ENCODE measurements around the gene CNTNAP2. TPM values are rescaled to one million over a fixed set of nuclear protein-coding genes. Genes with fewer than 3 reads are reported as not detected.

The CNTNAP2 gene
- total and polyA plus RNA-seq, 2 of the 8 experiments (the other 6 are each of a cell fraction or from before 2014, with no cell fraction given), result 27.9 to 71.0 TPM

DNA sequence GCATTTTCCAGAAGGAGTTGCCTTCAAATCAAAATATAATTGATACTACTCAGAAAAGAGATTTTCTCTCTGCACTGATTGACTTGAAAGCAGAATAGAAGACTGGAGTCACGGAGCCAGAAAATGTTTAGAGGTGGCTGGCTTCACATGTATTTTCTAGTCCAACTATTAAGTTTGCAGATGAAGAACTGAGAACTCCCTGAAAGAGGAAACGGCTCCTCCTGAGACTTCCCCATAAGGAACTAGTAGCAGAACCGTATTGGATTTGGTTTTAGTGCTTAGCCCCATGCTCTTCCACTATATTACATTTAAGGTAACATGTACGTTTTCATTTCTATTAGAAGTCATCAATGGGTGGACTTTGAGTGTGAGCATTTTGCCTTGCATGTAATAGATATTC lies 946.3 kb downstream of the CNTNAP2 start:
- H3K23me2 ChIP-seq (ENCODE audit: low read depth, low read length), result no peaks in the 10 kb centered on the region
- 87% methylated on average over 4 of the region's 4 CpGs; no CpG with 5 or more reads in 1 of the 2 experiments for WGBS, 2 experiments (ENCODE audit: extremely low coverage in 1 of 2, insufficient coverage in 1 of 2, insufficient read length in 1 of 2, insufficient replicate concordance in 2 of 2, low coverage in 1 of 2, low lambda C conversion rate in 2 of 2, missing lambda C conversion rate in 1 of 2)
- H3K27me3 ChIP-seq (replicated peaks in 1 of 4; ENCODE audit: control insufficient read depth in 3 of 4, extremely low read depth in 1 of 4, insufficient read depth in 3 of 4, low read length in 3 of 4), result no peaks in the 10 kb centered on the region
- H3K27ac ChIP-seq (ENCODE audit: low read depth, low read length), result no peak overlapping the region
- no peak overlapping the region for H2BK20ac ChIP-seq (ENCODE audit: low read length)
- H3K4me1 ChIP-seq (replicated peaks in 1 of 4; ENCODE audit: control insufficient read depth in 3 of 4, insufficient read depth in 4 of 4, low read length in 3 of 4), result no peaks in the 10 kb centered on the region
- TF ChIP-seq RBBP5 (IDR thresholded peaks at IDR 0.05; ENCODE audit: borderline replicate concordance, low read depth, low read length), result no peak
- no peak for TF ChIP-seq SIRT6 (IDR thresholded peaks at IDR 0.05; ENCODE audit: low read length)
- no peak for TF ChIP-seq SUZ12 (IDR thresholded peaks at IDR 0.05; ENCODE audit: low read length)
- no peak for TF ChIP-seq GTF2F1 (IDR thresholded peaks at IDR 0.05; ENCODE audit: borderline replicate concordance, low read depth, low read length)
- CTCF ChIA-PET (ENCODE audit: partially characterized antibody), result no interaction called here
- no peak overlapping the region for H3K14ac ChIP-seq (ENCODE audit: insufficient read length)
- DNase-seq (ENCODE audit: low read depth in 1 of 2, low spot score in 2 of 2) (no peak), FAIRE-seq (no peak)
- no peak overlapping the region for H2BK5ac ChIP-seq (ENCODE audit: low read depth, low read length)
- H3K36me3 ChIP-seq (ENCODE audit: control insufficient read depth in 2 of 4, insufficient read depth in 4 of 4, low read length in 3 of 4), result no peaks in the 10 kb centered on the region
- H4K5ac ChIP-seq (ENCODE audit: insufficient read length, low read depth, low read length), result no peak overlapping the region
- no peak overlapping the region for H2BK15ac ChIP-seq (ENCODE audit: low read length)
- H3K18ac ChIP-seq (ENCODE audit: extremely low read depth, low read length), result no peak overlapping the region
- H3K4ac ChIP-seq (replicated peaks; ENCODE audit: insufficient read length, low read depth, low read length), result no peak overlapping the region
- no peak overlapping the region for H3K4me2 ChIP-seq (ENCODE audit: insufficient read depth in 1 of 2, low read depth in 2 of 2, low read length in 2 of 2)
- no peaks in the 10 kb centered on the region for H3K9me3 ChIP-seq (ENCODE audit: insufficient read depth in 2 of 2, low read depth in 1 of 2, low read length in 1 of 2)
- no peaks in the 10 kb centered on the region for H4K20me1 ChIP-seq (replicated peaks in 1 of 2; ENCODE audit: control insufficient read depth in 1 of 2, insufficient read depth in 2 of 2, low read length in 2 of 2)
- H2BK120ac ChIP-seq (replicated peaks; ENCODE audit: low read depth, low read length), result no peak overlapping the region
- H4K8ac ChIP-seq (ENCODE audit: extremely low read depth, insufficient read depth, low read length), result no peak overlapping the region
- H2AK5ac ChIP-seq (ENCODE audit: low read depth, low read length), result no peak overlapping the region
- no peak overlapping the region for H3K56ac ChIP-seq (replicated peaks; ENCODE audit: insufficient read length, low read depth, low read length)
- no peak overlapping the region for H4K91ac ChIP-seq (replicated peaks; ENCODE audit: insufficient read length, low read length)
- no peak overlapping the region for H2AFZ ChIP-seq (ENCODE audit: low read length)
- H3K23ac ChIP-seq (ENCODE audit: insufficient read length), result no peak overlapping the region
- POLR2A ChIA-PET (ENCODE audit: partially characterized antibody), result no interaction called here
- H2BK12ac ChIP-seq (ENCODE audit: low read depth, low read length), result no peak overlapping the region
- H3K4me3 ChIP-seq (ENCODE audit: extremely low read depth in 1 of 4, insufficient read depth in 2 of 4, low read depth in 3 of 4, low read length in 4 of 4), result no peak overlapping the region
- no peaks in the 10 kb centered on the region for H3K79me1 ChIP-seq (ENCODE audit: low read depth, low read length)
- no peak overlapping the region for H3K9ac ChIP-seq (replicated peaks in 1 of 4; ENCODE audit: extremely low read depth in 1 of 4, low read depth in 3 of 4, low read length in 3 of 4)
- no peaks in the 10 kb centered on the region for H3K79me2 ChIP-seq (ENCODE audit: control insufficient read depth in 1 of 2, insufficient read depth in 2 of 2, low read length in 2 of 2)
